ENCODE measurements around the gene MCM7. TPM values are rescaled to one million over a fixed set of nuclear protein-coding genes. Genes with fewer than 3 reads are reported as not detected.
A peak's percentile ranks its signal among the peaks of the same experiment; 100 is the strongest.

The MCM7 gene
- polyA plus RNA-seq, 1 of the 3 experiments (the other 2 are of a cell fraction): 241 TPM

DNA sequence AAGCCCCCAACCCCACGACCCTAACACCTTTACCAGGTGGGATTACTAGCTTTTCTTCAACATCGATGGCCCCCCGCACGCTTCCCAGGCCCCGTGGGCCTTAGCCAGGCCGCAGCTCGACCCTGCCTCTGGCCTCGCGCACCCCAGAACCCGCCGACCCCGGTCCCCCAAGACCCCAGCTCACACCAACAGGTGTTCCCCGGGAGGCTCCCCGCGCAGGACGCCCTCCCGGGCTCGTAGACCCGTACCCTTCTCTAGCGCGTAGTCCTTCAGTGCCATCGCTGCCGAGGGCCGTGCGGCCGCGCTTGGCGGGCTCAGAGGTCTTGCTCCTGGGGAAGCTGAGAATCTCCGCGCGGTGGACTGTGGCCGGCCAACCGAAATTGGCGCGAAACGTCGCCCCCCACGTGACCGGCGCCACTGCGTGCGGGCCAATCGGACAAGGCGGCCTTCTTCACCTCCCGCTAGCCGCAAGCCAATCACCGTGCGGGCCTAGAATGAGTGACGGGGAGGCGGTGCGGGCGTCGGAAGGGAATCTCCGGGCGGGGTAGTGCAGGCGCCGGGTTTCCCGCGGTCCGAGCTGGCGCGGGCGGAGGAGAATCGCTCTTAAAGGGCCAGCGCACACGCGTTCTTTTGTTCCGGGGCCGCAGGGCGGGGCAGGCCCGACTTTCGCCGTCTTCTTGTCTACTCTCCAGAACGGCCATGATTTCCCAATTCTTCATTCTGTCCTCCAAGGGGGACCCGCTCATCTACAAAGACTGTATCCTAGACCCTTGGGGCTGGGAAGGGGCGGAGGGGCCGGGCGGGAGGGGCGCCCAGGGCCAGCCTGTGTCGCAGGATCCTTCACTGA lies at the start of gene MCM7, which contains the start of gene AP4M1 (continued):
- peak; percentile 37; the same call in 1 of the 2 replicates for TF ChIP-seq YY1 (IDR thresholded peaks at IDR 0.05; ENCODE audit: low read depth)
- TF ChIP-seq, protein P1, sequence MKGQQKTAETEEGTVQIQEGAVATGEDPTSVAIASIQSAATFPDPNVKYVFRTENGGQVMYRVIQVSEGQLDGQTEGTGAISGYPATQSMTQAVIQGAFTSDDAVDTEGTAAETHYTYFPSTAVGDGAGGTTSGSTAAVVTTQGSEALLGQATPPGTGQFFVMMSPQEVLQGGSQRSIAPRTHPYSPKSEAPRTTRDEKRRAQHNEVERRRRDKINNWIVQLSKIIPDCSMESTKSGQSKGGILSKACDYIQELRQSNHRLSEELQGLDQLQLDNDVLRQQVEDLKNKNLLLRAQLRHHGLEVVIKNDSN (IDR thresholded peaks at IDR 0.05; ENCODE audit: borderline replicate concordance, low read depth): peak; percentile 100
- TF ChIP-seq RCOR1 (IDR thresholded peaks at IDR 0.05; ENCODE audit: low read length): no peak
- no peak; a peak in 1 of 4 replicates for TF ChIP-seq EP300 (IDR thresholded peaks at IDR 0.05; ENCODE audit: borderline replicate concordance in 1 of 2, low read depth in 1 of 2, low read length in 1 of 2)
- peak; percentile 76; the same call in 1 of the 2 replicates for TF ChIP-seq TAF1 (IDR thresholded peaks at IDR 0.05; ENCODE audit: borderline replicate concordance, low read depth, low read length)
- no peak for TF ChIP-seq RXRA (IDR thresholded peaks at IDR 0.05; ENCODE audit: borderline replicate concordance, low read depth)
- peak; percentile 62; the same call in 1 of the 2 replicates for TF ChIP-seq ELF1 (IDR thresholded peaks at IDR 0.05)

DNA sequence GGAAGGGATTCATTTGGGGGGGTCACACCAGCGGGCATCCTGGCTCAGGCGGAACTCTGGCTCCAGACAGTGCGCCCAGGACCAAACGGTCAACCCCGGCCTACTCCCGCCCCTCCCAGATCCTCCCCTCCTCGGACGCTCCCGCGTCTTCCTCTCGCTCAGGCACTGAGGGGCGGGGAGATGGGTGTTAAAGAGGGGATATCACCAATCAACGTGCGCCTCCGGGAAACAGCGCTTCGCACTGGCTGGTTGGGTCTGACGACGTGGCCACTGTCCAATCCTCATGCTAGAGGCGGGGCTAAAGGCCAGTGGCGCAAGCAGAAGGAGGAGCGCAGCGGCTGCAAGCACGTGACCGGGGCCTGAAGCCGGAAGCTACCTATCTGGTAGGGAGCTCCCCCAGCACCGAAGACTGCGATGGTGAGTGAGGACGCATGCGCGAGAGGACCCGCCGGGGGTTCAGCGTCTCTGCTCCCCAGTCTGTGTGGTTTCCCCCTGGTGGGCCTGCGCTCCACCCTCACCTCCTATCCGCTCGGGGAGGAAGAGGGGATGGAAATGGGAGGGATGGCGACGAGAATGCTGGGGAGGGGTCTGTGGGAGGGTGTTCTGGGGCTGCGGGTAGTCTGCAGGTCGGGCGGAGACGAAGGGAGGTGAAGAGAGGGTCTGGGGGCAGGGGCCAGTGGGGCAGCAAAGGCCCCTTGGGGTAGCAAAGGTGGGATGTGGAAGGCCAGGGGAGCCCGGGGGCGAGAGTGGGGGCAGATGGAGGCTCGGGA lies 47.5 kb upstream of the MCM7 start, which contains the start of gene LAMTOR4:
TSS of gene LAMTOR4 (plus strand) at position 360 of the 770 bp plus-strand sequence. CDS start at position 415, 55 bp downstream.
- Histone ChIP-seq H3K36me3 (replicated peaks in 1 of 2; ENCODE audit: control insufficient read depth in 1 of 2, insufficient read depth in 2 of 2, low read length in 1 of 2) (peaks cover 6 to 21% of the 10 kb centered on the region in 2 experiments), H3K27me3 (ENCODE audit: insufficient read depth) (no peaks in the 10 kb centered on the region), H3K79me2 (ENCODE audit: insufficient read depth) (peaks cover 41% of the 10 kb centered on the region), H2AFZ (ENCODE audit: low read depth) (peak within 1 kb of the TSS; percentile 94), H3K9ac (peak within 1 kb of the TSS; percentile 90), H3F3A (replicated peaks; ENCODE audit: insufficient read depth) (peaks cover 20% of the 10 kb centered on the region), H3K9me3 (no peaks in the 10 kb centered on the region), H4K20me1 (ENCODE audit: insufficient read depth) (no peaks in the 10 kb centered on the region), H3K4me1 (ENCODE audit: control insufficient read depth in 1 of 2, insufficient read depth in 2 of 2, low read depth in 1 of 2, low read length in 1 of 2) (peaks cover 5 to 7% of the 10 kb centered on the region in 2 experiments; a peak in 2 of 4 replicates), H3K27ac (ENCODE audit: low read depth in 2 of 2, low read length in 1 of 2) (peak within 1 kb of the TSS; percentile 57 to 80; a peak in 3 of 4 replicates), H3K4me2 (peak within 1 kb of the TSS; percentile 96), H3K4me3 (ENCODE audit: low read depth in 2 of 2, low read length in 1 of 2) (peak within 1 kb of the TSS; percentile 66 to 83), H3K9me2 (no peaks in the 10 kb centered on the region)
- CTCF ChIA-PET: interaction anchor here (0.6 to 6.5 kb wide), 6 partner anchors 9 to 67 kb away, joined by 3 to 73 read pairs (median 5); partner anchors contain the start of gene TRAPPC14
- peak; percentile 98 for DNase-seq
- POLR2A ChIA-PET: interaction anchor here (0.5 to 3.6 kb wide), 11 partner anchors 10 to 280 kb away, joined by 3 to 25 read pairs (median 5); partner anchors contain the start of genes AP4M1, GAL3ST4, MBLAC1 and MCM7
- WGBS (ENCODE audit: low lambda C conversion rate): under 1% methylated on average over 43 of the region's 46 CpGs
- peak; percentile 15; the same call in 1 of the 2 replicates for TF ChIP-seq SMC3 (IDR thresholded peaks at IDR 0.05; ENCODE audit: low read depth, low read length)
- peak in 1 of 2 experiments; percentile 17; a peak in 2 of 4 replicates for TF ChIP-seq EP300 (IDR thresholded peaks at IDR 0.05; ENCODE audit: borderline replicate concordance in 1 of 2, low read depth in 1 of 2, low read length in 1 of 2)
- TF ChIP-seq, protein P2, sequence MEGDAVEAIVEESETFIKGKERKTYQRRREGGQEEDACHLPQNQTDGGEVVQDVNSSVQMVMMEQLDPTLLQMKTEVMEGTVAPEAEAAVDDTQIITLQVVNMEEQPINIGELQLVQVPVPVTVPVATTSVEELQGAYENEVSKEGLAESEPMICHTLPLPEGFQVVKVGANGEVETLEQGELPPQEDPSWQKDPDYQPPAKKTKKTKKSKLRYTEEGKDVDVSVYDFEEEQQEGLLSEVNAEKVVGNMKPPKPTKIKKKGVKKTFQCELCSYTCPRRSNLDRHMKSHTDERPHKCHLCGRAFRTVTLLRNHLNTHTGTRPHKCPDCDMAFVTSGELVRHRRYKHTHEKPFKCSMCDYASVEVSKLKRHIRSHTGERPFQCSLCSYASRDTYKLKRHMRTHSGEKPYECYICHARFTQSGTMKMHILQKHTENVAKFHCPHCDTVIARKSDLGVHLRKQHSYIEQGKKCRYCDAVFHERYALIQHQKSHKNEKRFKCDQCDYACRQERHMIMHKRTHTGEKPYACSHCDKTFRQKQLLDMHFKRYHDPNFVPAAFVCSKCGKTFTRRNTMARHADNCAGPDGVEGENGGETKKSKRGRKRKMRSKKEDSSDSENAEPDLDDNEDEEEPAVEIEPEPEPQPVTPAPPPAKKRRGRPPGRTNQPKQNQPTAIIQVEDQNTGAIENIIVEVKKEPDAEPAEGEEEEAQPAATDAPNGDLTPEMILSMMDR (IDR thresholded peaks at IDR 0.05): peak; percentile 13; the same call in 1 of the 2 replicates
- no peak for TF ChIP-seq RAD21 (IDR thresholded peaks at IDR 0.05; ENCODE audit: low read length)
- TF ChIP-seq, protein P1 (IDR thresholded peaks at IDR 0.05; ENCODE audit: borderline replicate concordance, low read depth): peak; percentile 96
- 0 out of 2 replicates have a peak, but pooled peaks have one; percentile 21 for TF ChIP-seq RCOR1 (IDR thresholded peaks at IDR 0.05; ENCODE audit: low read length)
- no peak for TF ChIP-seq GATA2 (CRISPR knock-in tag; IDR thresholded peaks at IDR 0.05)
- TF ChIP-seq NRF1 (IDR thresholded peaks at IDR 0.05; ENCODE audit: low read depth, low read length): peak; percentile 81
- TF ChIP-seq TEAD4 (IDR thresholded peaks at IDR 0.05; ENCODE audit: borderline replicate concordance, insufficient read depth): no peak
- peak; percentile 78 for TF ChIP-seq ELF1 (IDR thresholded peaks at IDR 0.05)
- TF ChIP-seq RFX5 (IDR thresholded peaks at IDR 0.05; ENCODE audit: low read length): peak; percentile 90
- TF ChIP-seq, protein P3, sequence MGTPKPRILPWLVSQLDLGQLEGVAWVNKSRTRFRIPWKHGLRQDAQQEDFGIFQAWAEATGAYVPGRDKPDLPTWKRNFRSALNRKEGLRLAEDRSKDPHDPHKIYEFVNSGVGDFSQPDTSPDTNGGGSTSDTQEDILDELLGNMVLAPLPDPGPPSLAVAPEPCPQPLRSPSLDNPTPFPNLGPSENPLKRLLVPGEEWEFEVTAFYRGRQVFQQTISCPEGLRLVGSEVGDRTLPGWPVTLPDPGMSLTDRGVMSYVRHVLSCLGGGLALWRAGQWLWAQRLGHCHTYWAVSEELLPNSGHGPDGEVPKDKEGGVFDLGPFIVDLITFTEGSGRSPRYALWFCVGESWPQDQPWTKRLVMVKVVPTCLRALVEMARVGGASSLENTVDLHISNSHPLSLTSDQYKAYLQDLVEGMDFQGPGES (IDR thresholded peaks at IDR 0.05; ENCODE audit: low read depth, low read length): no peak
- TF ChIP-seq SIN3A (IDR thresholded peaks at IDR 0.05; ENCODE audit: borderline replicate concordance, low read depth, low read length): peak; percentile 27; the same call in 1 of the 2 replicates
- TF ChIP-seq, protein P4, sequence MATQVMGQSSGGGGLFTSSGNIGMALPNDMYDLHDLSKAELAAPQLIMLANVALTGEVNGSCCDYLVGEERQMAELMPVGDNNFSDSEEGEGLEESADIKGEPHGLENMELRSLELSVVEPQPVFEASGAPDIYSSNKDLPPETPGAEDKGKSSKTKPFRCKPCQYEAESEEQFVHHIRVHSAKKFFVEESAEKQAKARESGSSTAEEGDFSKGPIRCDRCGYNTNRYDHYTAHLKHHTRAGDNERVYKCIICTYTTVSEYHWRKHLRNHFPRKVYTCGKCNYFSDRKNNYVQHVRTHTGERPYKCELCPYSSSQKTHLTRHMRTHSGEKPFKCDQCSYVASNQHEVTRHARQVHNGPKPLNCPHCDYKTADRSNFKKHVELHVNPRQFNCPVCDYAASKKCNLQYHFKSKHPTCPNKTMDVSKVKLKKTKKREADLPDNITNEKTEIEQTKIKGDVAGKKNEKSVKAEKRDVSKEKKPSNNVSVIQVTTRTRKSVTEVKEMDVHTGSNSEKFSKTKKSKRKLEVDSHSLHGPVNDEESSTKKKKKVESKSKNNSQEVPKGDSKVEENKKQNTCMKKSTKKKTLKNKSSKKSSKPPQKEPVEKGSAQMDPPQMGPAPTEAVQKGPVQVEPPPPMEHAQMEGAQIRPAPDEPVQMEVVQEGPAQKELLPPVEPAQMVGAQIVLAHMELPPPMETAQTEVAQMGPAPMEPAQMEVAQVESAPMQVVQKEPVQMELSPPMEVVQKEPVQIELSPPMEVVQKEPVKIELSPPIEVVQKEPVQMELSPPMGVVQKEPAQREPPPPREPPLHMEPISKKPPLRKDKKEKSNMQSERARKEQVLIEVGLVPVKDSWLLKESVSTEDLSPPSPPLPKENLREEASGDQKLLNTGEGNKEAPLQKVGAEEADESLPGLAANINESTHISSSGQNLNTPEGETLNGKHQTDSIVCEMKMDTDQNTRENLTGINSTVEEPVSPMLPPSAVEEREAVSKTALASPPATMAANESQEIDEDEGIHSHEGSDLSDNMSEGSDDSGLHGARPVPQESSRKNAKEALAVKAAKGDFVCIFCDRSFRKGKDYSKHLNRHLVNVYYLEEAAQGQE (IDR thresholded peaks at IDR 0.05; ENCODE audit: low read depth, low read length): no peak
- no peak for TF ChIP-seq FOXJ3 (CRISPR knock-in tag; IDR thresholded peaks at IDR 0.05)

Measured in SK-N-SH (cell line).